WTC11 (cell line): ENCODE data around the gene NAAA. TPM values are rescaled to one million over a fixed set of nuclear protein-coding genes. Genes with fewer than 3 reads are reported as not detected.

ENCODE experiments used
- ATAC-seq: fragments of 200-7000 bp; cut with Tn5 transposase; 2 replicates; pipeline ENCODE4 v1.10.0; 2021; ENCODE audit warnings: mild to moderate bottlenecking, moderate library complexity
- CTCF ChIA-PET: fragments of 300-600 bp; sonication (Branson Sonifier 250); formaldehyde crosslinking; loops from one replicate; lab custom pipeline; 2021; ENCODE audit warnings: antibody characterized with exemption; lab: Charles Lee
- POLR2A ChIA-PET: fragments of 350-600 bp; sonication (Branson Sonifier 250); formaldehyde crosslinking; loops from one replicate; lab custom pipeline; 2021; ENCODE audit warnings: antibody characterized with exemption; lab: Charles Lee
- DNase-seq: peaks from one replicate; pipeline ENCODE4 v3.0.0; 2021; ENCODE audit warnings: low spot score
- H3K27ac Mint-ChIP-seq: 2 replicates; pipeline ENCODE4 v1.8.0; 2021; ENCODE audit warnings: mixed read lengths
- H3K27me3 Mint-ChIP-seq: 2 replicates; pipeline ENCODE4 v1.8.0; 2021; ENCODE audit warnings: low read depth, mild to moderate bottlenecking, moderate library complexity, mixed read lengths
- H3K36me3 Mint-ChIP-seq: 2 replicates; pipeline ENCODE4 v1.8.0; 2021; ENCODE audit warnings: mixed read lengths
- H3K4me1 Mint-ChIP-seq: 2 replicates; pipeline ENCODE4 v1.8.0; 2022; ENCODE audit warnings: mixed read lengths
- H3K4me3 Mint-ChIP-seq: 2 replicates; pipeline ENCODE4 v1.8.0; 2021; ENCODE audit warnings: mild to moderate bottlenecking, moderate library complexity, mixed read lengths
- H3K9me3 Mint-ChIP-seq: 2 replicates; pipeline ENCODE4 v1.8.0; 2021; ENCODE audit warnings: mixed read lengths
- ARID4B ChIP-seq: sonication (generic); formaldehyde crosslinking; IDR thresholded peaks from 2 replicates; pipeline ENCODE4 v1.8.0; 2023; ENCODE audit warnings: missing genetic modification reagents, mild to moderate bottlenecking, borderline replicate concordance
- E2F5 ChIP-seq: sonication (generic); formaldehyde crosslinking; IDR thresholded peaks from 2 replicates; pipeline ENCODE4 v1.8.1; 2022; ENCODE audit warnings: mild to moderate bottlenecking, moderate library complexity, missing genetic modification reagents
- ETV6 ChIP-seq: sonication (generic); formaldehyde crosslinking; IDR thresholded peaks from 2 replicates; pipeline ENCODE4 v1.8.1; 2022; ENCODE audit warnings: mild to moderate bottlenecking, missing genetic modification reagents
- MXD4 ChIP-seq: fragments of 250-450 bp; sonication (Bioruptor Pico); IDR thresholded peaks from 2 replicates; pipeline ENCODE4 v1.8.0; 2021; ENCODE audit warnings: mild to moderate bottlenecking, moderate library complexity, borderline replicate concordance
- PRDM15 ChIP-seq: sonication (generic); formaldehyde crosslinking; IDR thresholded peaks from 2 replicates; pipeline ENCODE4 v1.8.0; 2022; ENCODE audit warnings: missing genetic modification reagents
- RORB ChIP-seq: fragments of 250-450 bp; sonication (Bioruptor Pico); IDR thresholded peaks from 2 replicates; pipeline ENCODE4 v1.9.0; 2021; ENCODE audit warnings: mild to moderate bottlenecking
- TCF7 ChIP-seq: sonication (generic); formaldehyde crosslinking; IDR thresholded peaks from 2 replicates; pipeline ENCODE4 v1.8.0; 2022; ENCODE audit warnings: mild to moderate bottlenecking, low read depth, missing genetic modification reagents, moderate library complexity
- ZNF671 ChIP-seq: fragments of 250-450 bp; sonication (Bioruptor Pico); IDR thresholded peaks from 2 replicates; pipeline ENCODE4 v1.8.0; 2021; ENCODE audit warnings: mild to moderate bottlenecking
- total RNA-seq: library from RNA; stranded (reverse); gene quantifications from 3 replicates; pipeline ENCODE4 v1.2.3, GENCODE V29; 2021
- TF ChIP-seq, protein P1 (sequence below): sonication (generic); formaldehyde crosslinking; IDR thresholded peaks from 2 replicates; pipeline ENCODE4 v1.8.1; 2023; ENCODE audit warnings: mild to moderate bottlenecking, missing genetic modification reagents, borderline replicate concordance
- TF ChIP-seq, protein P2 (sequence below): sonication (generic); formaldehyde crosslinking; conservative IDR thresholded peaks from 2 replicates; pipeline ENCODE4 v1.8.1; 2022; ENCODE audit warnings: mild to moderate bottlenecking, missing genetic modification reagents

NAAA gene
- total RNA-seq, 1 experiment from 2014 or later, result 7.1 TPM

- TF ChIP-seq, protein P1, sequence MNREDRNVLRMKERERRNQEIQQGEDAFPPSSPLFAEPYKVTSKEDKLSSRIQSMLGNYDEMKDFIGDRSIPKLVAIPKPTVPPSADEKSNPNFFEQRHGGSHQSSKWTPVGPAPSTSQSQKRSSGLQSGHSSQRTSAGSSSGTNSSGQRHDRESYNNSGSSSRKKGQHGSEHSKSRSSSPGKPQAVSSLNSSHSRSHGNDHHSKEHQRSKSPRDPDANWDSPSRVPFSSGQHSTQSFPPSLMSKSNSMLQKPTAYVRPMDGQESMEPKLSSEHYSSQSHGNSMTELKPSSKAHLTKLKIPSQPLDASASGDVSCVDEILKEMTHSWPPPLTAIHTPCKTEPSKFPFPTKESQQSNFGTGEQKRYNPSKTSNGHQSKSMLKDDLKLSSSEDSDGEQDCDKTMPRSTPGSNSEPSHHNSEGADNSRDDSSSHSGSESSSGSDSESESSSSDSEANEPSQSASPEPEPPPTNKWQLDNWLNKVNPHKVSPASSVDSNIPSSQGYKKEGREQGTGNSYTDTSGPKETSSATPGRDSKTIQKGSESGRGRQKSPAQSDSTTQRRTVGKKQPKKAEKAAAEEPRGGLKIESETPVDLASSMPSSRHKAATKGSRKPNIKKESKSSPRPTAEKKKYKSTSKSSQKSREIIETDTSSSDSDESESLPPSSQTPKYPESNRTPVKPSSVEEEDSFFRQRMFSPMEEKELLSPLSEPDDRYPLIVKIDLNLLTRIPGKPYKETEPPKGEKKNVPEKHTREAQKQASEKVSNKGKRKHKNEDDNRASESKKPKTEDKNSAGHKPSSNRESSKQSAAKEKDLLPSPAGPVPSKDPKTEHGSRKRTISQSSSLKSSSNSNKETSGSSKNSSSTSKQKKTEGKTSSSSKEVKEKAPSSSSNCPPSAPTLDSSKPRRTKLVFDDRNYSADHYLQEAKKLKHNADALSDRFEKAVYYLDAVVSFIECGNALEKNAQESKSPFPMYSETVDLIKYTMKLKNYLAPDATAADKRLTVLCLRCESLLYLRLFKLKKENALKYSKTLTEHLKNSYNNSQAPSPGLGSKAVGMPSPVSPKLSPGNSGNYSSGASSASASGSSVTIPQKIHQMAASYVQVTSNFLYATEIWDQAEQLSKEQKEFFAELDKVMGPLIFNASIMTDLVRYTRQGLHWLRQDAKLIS (CRISPR knock-in tag), result no peak
Observed at GRCh38 chr4:75902352-75902751, 38.5 kb downstream of the NAAA start, which contains the start of gene PPEF2 (continued).

DNA sequence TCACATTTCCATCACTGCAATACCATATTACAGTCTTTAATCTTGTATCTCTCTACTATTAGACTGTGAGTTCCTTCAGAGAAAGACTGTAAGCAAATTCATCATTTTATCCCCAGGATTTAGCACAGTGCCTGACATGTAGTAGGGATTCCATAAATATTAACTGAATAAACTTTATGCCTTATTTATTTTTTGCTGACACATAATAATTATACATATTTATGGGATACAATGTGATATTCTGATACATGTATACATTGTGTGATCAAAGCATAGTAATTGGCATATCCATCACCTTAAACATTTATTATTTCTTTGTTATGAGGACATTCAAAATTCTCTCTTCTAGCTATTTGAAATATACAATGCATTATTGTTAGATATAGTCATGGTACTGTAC lies 42.3 kb downstream of the NAAA start:
- CTCF ChIA-PET, result interaction anchor here (1.6 kb wide), 1 partner anchor 18 kb away, joined by 4 read pairs; no protein-coding TSS in a partner anchor
- Mint-ChIP-seq H3K9me3 (peaks cover 30% of the 10 kb centered on the region), H3K36me3 (peaks cover 16% of the 10 kb centered on the region), H3K4me1 (no peaks in the 10 kb centered on the region), H3K27ac (no peak overlapping the region)
- ATAC-seq, result no peak
- DNase-seq, result no peak
- no peak for TF ChIP-seq RORB
- TF ChIP-seq PRDM15 (CRISPR knock-in tag), result no peak
- TF ChIP-seq ETV6 (CRISPR knock-in tag), result no peak
- TF ChIP-seq ZNF671 (CRISPR knock-in tag), result no peak
- TF ChIP-seq, protein P2, sequence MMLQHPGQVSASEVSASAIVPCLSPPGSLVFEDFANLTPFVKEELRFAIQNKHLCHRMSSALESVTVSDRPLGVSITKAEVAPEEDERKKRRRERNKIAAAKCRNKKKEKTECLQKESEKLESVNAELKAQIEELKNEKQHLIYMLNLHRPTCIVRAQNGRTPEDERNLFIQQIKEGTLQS (CRISPR knock-in tag), result no peak
- TF ChIP-seq ARID4B, result no peak
- TF ChIP-seq TCF7, result no peak
- no peak for TF ChIP-seq E2F5
- no peak for TF ChIP-seq MXD4 (CRISPR knock-in tag)
- TF ChIP-seq, all 79 proteins: peak for 0
- POLR2A ChIA-PET, result no interaction called here
- H3K27me3 Mint-ChIP-seq, result peaks cover 3% of the 10 kb centered on the region
- no peak overlapping the region for H3K4me3 Mint-ChIP-seq
